ENCODE data around the gene SRGAP1. TPM values are rescaled to one million over a fixed set of nuclear protein-coding genes. Genes with fewer than 3 reads are reported as not detected.
"Not testable (repeated sequence)": the region's sequence is repeated elsewhere in the genome, so short reads cannot be mapped to it uniquely, and the experiment has no call there.

Gene SRGAP1
- total RNA-seq, 1 experiment from 2014 or later: 0.97 TPM

GRCh38 chr12:64192644-64193444 lies 348.3 kb downstream of the SRGAP1 start:
- no peak for DNase-seq
- Histone ChIP-seq H3K4me3 (ENCODE audit: insufficient read depth, low read depth, low read length) (no peak overlapping the region), H3K36me3 (replicated peaks; ENCODE audit: control insufficient read depth, insufficient read depth, low read length) (no peaks in the 10 kb centered on the region; the same call in 1 of the 2 replicates), H3K27me3 (ENCODE audit: control insufficient read depth, insufficient read depth, low read length) (no peaks in the 10 kb centered on the region)

DNA sequence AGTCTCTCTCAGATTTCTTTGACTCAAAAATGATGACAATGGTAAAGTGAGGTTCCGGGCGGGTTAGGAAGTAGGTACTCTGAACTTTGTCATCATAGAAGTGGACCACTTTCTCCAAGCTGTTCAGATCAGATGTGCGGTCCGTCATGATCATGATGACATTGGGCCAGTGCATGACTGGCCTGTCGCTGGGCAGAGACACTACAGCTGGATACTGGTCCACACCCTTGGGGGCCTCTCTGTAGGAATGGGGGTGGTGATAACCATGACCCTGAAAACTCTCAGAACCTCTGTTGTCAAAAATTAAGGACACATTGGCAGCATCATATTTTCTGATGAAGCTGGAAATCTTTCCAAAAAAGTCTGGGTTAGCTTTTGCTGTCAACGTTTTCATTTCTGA lies 349.4 kb downstream of the SRGAP1 start:
- Histone ChIP-seq H3K36me3 (replicated peaks; ENCODE audit: control insufficient read depth, insufficient read depth, low read length) (no peaks in the 10 kb centered on the region; the same call in 1 of the 2 replicates), H3K27me3 (ENCODE audit: control insufficient read depth, insufficient read depth, low read length) (no peaks in the 10 kb centered on the region), H3K4me3 (ENCODE audit: insufficient read depth, low read depth, low read length) (no peak overlapping the region)
- DNase-seq: no peak

GRCh38 chr12:64194333-64195149 lies 350.0 kb downstream of the SRGAP1 start:
- no peak overlapping the region for H3K4me3 ChIP-seq (ENCODE audit: insufficient read depth, low read depth, low read length)
- H3K36me3 ChIP-seq (replicated peaks; ENCODE audit: control insufficient read depth, insufficient read depth, low read length): no peaks in the 10 kb centered on the region; the same call in 1 of the 2 replicates
- no peak for DNase-seq
- H3K27me3 ChIP-seq (ENCODE audit: control insufficient read depth, insufficient read depth, low read length): no peaks in the 10 kb centered on the region

- DNase-seq; H3K36me3 ChIP-seq (replicated peaks; ENCODE audit: control insufficient read depth, insufficient read depth, low read length); H3K4me3 ChIP-seq (ENCODE audit: insufficient read depth, low read depth, low read length); H3K27me3 ChIP-seq (ENCODE audit: control insufficient read depth, insufficient read depth, low read length): not testable (repeated sequence)
Measured at GRCh38 chr12:64195841-64196240, 351.3 kb downstream of the SRGAP1 start.

DNA sequence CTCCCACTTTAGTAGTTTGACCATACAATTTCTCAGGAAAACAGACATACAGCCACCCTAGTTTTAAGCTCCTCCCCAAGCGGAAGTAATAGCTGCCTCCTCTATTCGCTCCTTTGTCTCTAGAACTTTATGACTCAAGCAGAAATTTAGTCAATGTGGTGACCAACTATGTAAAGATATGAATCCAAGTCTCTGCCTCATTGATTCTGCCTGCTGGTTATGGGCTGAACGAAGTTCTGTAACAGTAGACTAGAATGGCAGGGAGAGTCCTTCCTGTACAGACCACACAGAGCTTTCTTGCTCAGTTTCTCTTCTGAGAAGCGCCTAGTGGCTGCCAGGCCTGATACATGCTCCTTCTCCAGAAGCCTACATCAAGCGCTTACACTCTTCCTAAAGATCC lies 358.5 kb downstream of the SRGAP1 start:
- Histone ChIP-seq H3K27me3 (ENCODE audit: control insufficient read depth, insufficient read depth, low read length) (no peaks in the 10 kb centered on the region), H3K36me3 (replicated peaks; ENCODE audit: control insufficient read depth, insufficient read depth, low read length) (no peaks in the 10 kb centered on the region), H3K4me3 (ENCODE audit: insufficient read depth, low read depth, low read length) (no peak overlapping the region)
- no peak for DNase-seq

DNA sequence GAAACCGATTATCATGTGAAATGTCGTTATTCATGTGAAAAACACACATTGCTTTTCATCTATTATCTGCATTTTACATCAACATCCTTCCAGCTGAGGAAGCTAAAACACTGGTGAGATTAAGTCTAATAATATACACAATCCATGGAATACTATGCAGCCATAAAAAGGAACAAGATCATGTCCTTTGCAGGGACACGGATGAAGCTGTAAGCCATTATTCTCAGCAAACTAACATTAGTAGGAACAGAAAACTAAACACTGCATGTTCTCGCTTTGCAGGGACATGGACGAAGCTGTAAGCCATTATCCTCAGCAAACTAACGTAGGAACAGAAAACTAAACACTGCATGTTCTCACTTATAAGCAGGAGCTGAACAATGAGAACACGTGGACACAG lies 359.3 kb downstream of the SRGAP1 start:
- H3K4me3 ChIP-seq (ENCODE audit: insufficient read depth, low read depth, low read length): no peak overlapping the region
- no peaks in the 10 kb centered on the region for H3K36me3 ChIP-seq (replicated peaks; ENCODE audit: control insufficient read depth, insufficient read depth, low read length)
- DNase-seq: no peak
- H3K27me3 ChIP-seq (ENCODE audit: control insufficient read depth, insufficient read depth, low read length): no peaks in the 10 kb centered on the region

DNA sequence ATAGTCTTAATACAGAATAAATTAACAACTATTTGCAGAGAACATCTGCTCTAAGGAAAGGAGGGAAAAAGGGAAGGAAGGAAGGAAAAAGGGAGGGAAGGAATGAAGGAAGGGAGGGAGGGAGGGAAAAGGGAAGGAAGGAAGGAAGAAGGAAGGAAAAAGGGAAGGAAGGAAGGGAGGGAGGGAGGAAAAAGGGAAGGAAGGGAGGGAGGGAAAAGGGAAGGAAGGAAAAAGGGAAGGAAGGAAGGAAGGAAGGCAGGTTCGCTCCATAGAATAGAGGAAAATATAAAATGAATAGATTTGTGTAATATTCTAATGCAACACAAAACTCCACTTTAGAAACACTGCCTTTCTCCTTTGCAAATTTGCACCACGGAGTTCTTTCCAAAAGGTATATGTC lies 361.0 kb downstream of the SRGAP1 start:
- H3K36me3 ChIP-seq (replicated peaks; ENCODE audit: control insufficient read depth, insufficient read depth, low read length): no peaks in the 10 kb centered on the region
- no peak overlapping the region for H3K4me3 ChIP-seq (ENCODE audit: insufficient read depth, low read depth, low read length)
- DNase-seq: no peak
- no peaks in the 10 kb centered on the region for H3K27me3 ChIP-seq (ENCODE audit: control insufficient read depth, insufficient read depth, low read length)

DNA sequence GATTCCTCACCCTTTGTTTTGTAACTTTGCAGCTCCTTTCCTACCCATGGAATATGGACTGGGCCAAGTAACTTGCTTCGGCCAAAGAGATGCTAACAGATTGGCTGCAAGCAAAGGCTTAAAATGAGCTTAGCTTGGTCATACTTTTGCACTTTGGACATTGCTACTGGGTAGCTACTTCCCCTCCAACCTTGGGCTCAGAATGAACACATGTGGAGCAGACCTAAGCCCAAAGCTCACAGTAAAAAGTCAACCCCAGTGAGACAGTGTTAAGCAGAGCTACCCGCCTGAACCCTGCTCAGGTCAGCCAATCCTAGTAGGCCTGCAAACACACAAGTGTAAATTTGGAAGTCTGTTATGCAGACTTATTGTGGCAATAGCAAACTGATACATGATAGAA lies 363.0 kb downstream of the SRGAP1 start:
- no peak for DNase-seq
- H3K4me3 ChIP-seq (ENCODE audit: insufficient read depth, low read depth, low read length): no peak overlapping the region
- no peaks in the 10 kb centered on the region for H3K27me3 ChIP-seq (ENCODE audit: control insufficient read depth, insufficient read depth, low read length)
- H3K36me3 ChIP-seq (replicated peaks; ENCODE audit: control insufficient read depth, insufficient read depth, low read length): no peaks in the 10 kb centered on the region

Other genes starting within 250 kb of the SRGAP1 start
- gene DPY19L2, start 176.2 kb upstream of the SRGAP1 start, total RNA-seq (2014; rRNA removed; shearing (Covaris generic)): 1.3 and 1.7 TPM in 2 replicates
- 16.3 and 16.6 TPM in 2 replicates for gene RXYLT1, start 64.8 kb upstream of the SRGAP1 start, total RNA-seq (2014; rRNA removed; shearing (Covaris generic))

All from H7 (cell line).